Mesenchymal stem cell (in vitro differentiated cells and primary cell): ENCODE results near the gene ATF6.

Source experiments
- DNase-seq: peaks from one replicate; pipeline ENCODE4 v3.0.0-alpha.2; 2013
- H2AFZ ChIP-seq: one replicate; pipeline ENCODE4 v1.6.1; 2013; ENCODE audit warnings: low read depth, mild to moderate bottlenecking, control low read depth, inconsistent platforms, low read length, moderate library complexity
- H2AK5ac ChIP-seq: 2 replicates; pipeline ENCODE4 v1.6.1; 2013; ENCODE audit warnings: low read length, moderate library complexity, mild to moderate bottlenecking, inconsistent platforms; ENCODE audit not compliant: severe bottlenecking
- H2BK120ac ChIP-seq: one replicate; pipeline ENCODE4 v1.6.1; 2013; ENCODE audit warnings: low read depth, mild to moderate bottlenecking, inconsistent platforms, low read length, moderate library complexity
- H2BK12ac ChIP-seq, 2 experiments: one replicate each; pipeline ENCODE4 v1.6.1; 2013; ENCODE audit warnings: inconsistent platforms in 2 of 2, low read length in 2 of 2, mild to moderate bottlenecking in 2 of 2, moderate library complexity in 2 of 2, control low read depth in 1 of 2
- H2BK15ac ChIP-seq: one replicate; pipeline ENCODE4 v1.6.1; 2013; ENCODE audit warnings: mild to moderate bottlenecking, low read depth, inconsistent platforms; ENCODE audit not compliant: poor library complexity, severe bottlenecking
- H2BK5ac ChIP-seq: 2 replicates; pipeline ENCODE4 v1.6.1; 2013; ENCODE audit warnings: low read depth, mild to moderate bottlenecking, low read length, control low read depth, inconsistent platforms; ENCODE audit not compliant: poor library complexity, severe bottlenecking
- H3K14ac ChIP-seq, 2 experiments: one replicate each; pipeline ENCODE4 v1.6.1; 2013; ENCODE audit warnings: inconsistent platforms in 2 of 2, low read length in 2 of 2, control low read depth in 1 of 2, mild to moderate bottlenecking in 1 of 2, moderate library complexity in 1 of 2
- H3K18ac ChIP-seq, 2 experiments: one replicate each; pipeline ENCODE4 v1.6.1; 2013; ENCODE audit warnings: inconsistent platforms in 2 of 2, low read length in 2 of 2, control low read depth in 1 of 2, low read depth in 1 of 2, mild to moderate bottlenecking in 1 of 2
- H3K23ac ChIP-seq, 2 experiments: one replicate each; pipeline ENCODE4 v1.6.1; 2013; ENCODE audit warnings: inconsistent platforms in 2 of 2, low read length in 2 of 2, mild to moderate bottlenecking in 2 of 2, moderate library complexity in 2 of 2, control low read depth in 1 of 2
- H3K27ac ChIP-seq: 2 replicates; pipeline ENCODE4 v1.5.1; 2013; ENCODE audit warnings: mild to moderate bottlenecking, moderate library complexity, low read length, control low read depth, inconsistent platforms; ENCODE audit not compliant: poor library complexity, severe bottlenecking
- H3K27me3 ChIP-seq, 2 experiments: 2 replicates each; pipeline versions ENCODE4 v1.6.1 to v1.7.0; 2013; ENCODE audit warnings: low read length in 2 of 2, mild to moderate bottlenecking in 2 of 2, moderate library complexity in 2 of 2, control low read depth in 1 of 2, inconsistent platforms in 1 of 2; ENCODE audit not compliant: control insufficient read depth in 1 of 2, insufficient read depth in 1 of 2
- H3K36me3 ChIP-seq, 2 experiments: 2 replicates each; pipeline versions ENCODE4 v1.6.1 to v1.7.0; 2013; ENCODE audit warnings: low read length in 2 of 2, control low read depth in 1 of 2, inconsistent platforms in 1 of 2, low read depth in 1 of 2, mild to moderate bottlenecking in 1 of 2; ENCODE audit not compliant: insufficient read depth in 2 of 2, control insufficient read depth in 1 of 2
- H3K4ac ChIP-seq, 2 experiments: one replicate each; pipeline ENCODE4 v1.6.1; 2013; ENCODE audit warnings: inconsistent platforms in 2 of 2, low read length in 2 of 2, mild to moderate bottlenecking in 2 of 2, moderate library complexity in 2 of 2, control low read depth in 1 of 2, low read depth in 1 of 2
- H3K4me1 ChIP-seq: 2 replicates; pipeline ENCODE4 v1.6.1; 2013; ENCODE audit warnings: low read depth, low read length, control low read depth; ENCODE audit not compliant: control insufficient read depth, insufficient read depth
- H3K4me2 ChIP-seq: 2 replicates; pipeline ENCODE4 v1.6.1; 2013; ENCODE audit warnings: low read length, mild to moderate bottlenecking, inconsistent platforms; ENCODE audit not compliant: poor library complexity, severe bottlenecking
- H3K4me3 ChIP-seq, 2 experiments: 2 replicates each; pipeline versions ENCODE4 v1.5.1 to v1.7.0; 2013; ENCODE audit warnings: low read length in 2 of 2, mild to moderate bottlenecking in 2 of 2, control low read depth in 1 of 2, low read depth in 1 of 2; ENCODE audit not compliant: insufficient read depth in 1 of 2
- H3K79me1 ChIP-seq: replicated peaks from 2 replicates; pipeline ENCODE4 v1.6.1; 2013; ENCODE audit warnings: mild to moderate bottlenecking, control low read depth, low read length, inconsistent platforms; ENCODE audit not compliant: poor library complexity, severe bottlenecking
- H3K9ac ChIP-seq: 2 replicates; pipeline ENCODE4 v1.7.0; 2013; ENCODE audit warnings: mild to moderate bottlenecking, low read length, moderate library complexity
- H3K9me3 ChIP-seq: 2 replicates; pipeline ENCODE4 v1.7.0; 2013; ENCODE audit warnings: mild to moderate bottlenecking, low read length; ENCODE audit not compliant: control insufficient read depth
- H4K8ac ChIP-seq: one replicate; pipeline ENCODE4 v1.6.1; 2013; ENCODE audit warnings: inconsistent platforms, mild to moderate bottlenecking, low read length, moderate library complexity
- H4K91ac ChIP-seq: one replicate; pipeline ENCODE4 v1.6.1; 2013; ENCODE audit warnings: mild to moderate bottlenecking, low read length, inconsistent platforms
- WGBS: methylation state at CpG from one replicate; pipeline ENCODE4 v1.1.7; 2013; ENCODE audit warnings: mixed read lengths; 5-methylcytosine and 5-hydroxymethylcytosine counted together

The ATF6 gene

GRCh38 chr1:161993576-161993975 is 227.5 kb downstream of the ATF6 start:
- Histone ChIP-seq H2BK5ac (no peak overlapping the region), H3K4me2 (no peak overlapping the region), H3K4me1 (peaks cover 4% of the 10 kb centered on the region), H2BK15ac (no peak overlapping the region), H3K23ac (no peak overlapping the region), H2AK5ac (no peak overlapping the region), H3K18ac (no peak overlapping the region), H2BK12ac (no peak overlapping the region), H4K8ac (no peak overlapping the region), H3K79me1 (peaks cover 4% of the 10 kb centered on the region), H2BK120ac (no peak overlapping the region), H3K9ac (no peak overlapping the region), H3K4ac (no peak overlapping the region), H3K14ac (no peak overlapping the region), H3K4me3 (no peak overlapping the region), H3K9me3 (peaks cover 11% of the 10 kb centered on the region), H2AFZ (no peak overlapping the region), H3K27ac (no peak overlapping the region), H3K36me3 (peaks cover 40 to 83% of the 10 kb centered on the region in 2 experiments), H4K91ac (no peak overlapping the region), H3K27me3 (no peaks in the 10 kb centered on the region)
- WGBS = 82% methylated on average over 9 of the region's 11 CpGs
- no peak for DNase-seq

- H3K4me2 ChIP-seq = no peak overlapping the region
- no peak overlapping the region for H2AK5ac ChIP-seq
- WGBS = 92% methylated on average over 9 of the region's 9 CpGs
- H3K9me3 ChIP-seq = peaks cover 11% of the 10 kb centered on the region
- no peak overlapping the region for H2AFZ ChIP-seq
- H3K18ac ChIP-seq = no peak overlapping the region
- peaks cover 34 to 85% of the 10 kb centered on the region in 2 experiments for H3K36me3 ChIP-seq
- no peak overlapping the region for H3K4ac ChIP-seq
- H4K8ac ChIP-seq = no peak overlapping the region
- peaks cover 4% of the 10 kb centered on the region for H3K79me1 ChIP-seq
- H2BK12ac ChIP-seq = no peak overlapping the region
- H3K27ac ChIP-seq = no peak overlapping the region
- no peak overlapping the region for H2BK120ac ChIP-seq
- peak overlapping the region; percentile 4 for H3K9ac ChIP-seq
- DNase-seq = no peak
- peaks cover 6% of the 10 kb centered on the region for H3K4me1 ChIP-seq
- H3K14ac ChIP-seq = no peak overlapping the region
- H3K4me3 ChIP-seq = peak overlapping the region in 1 of 2 experiments; percentile 38
- H4K91ac ChIP-seq = no peak overlapping the region
- no peak overlapping the region for H2BK15ac ChIP-seq
- no peak overlapping the region for H2BK5ac ChIP-seq
- H3K27me3 ChIP-seq = no peaks in the 10 kb centered on the region
- H3K23ac ChIP-seq = no peak overlapping the region
Measured at GRCh38 chr1:161994175-161994668, 228.1 kb downstream of the ATF6 start.

- Histone ChIP-seq H4K91ac (no peak overlapping the region), H3K9ac (no peak overlapping the region), H3K23ac (no peak overlapping the region), H2BK15ac (no peak overlapping the region), H3K27ac (no peak overlapping the region), H3K4me3 (no peak overlapping the region), H3K14ac (no peak overlapping the region), H3K27me3 (no peaks in the 10 kb centered on the region), H2BK12ac (no peak overlapping the region), H3K4me2 (no peak overlapping the region), H2AFZ (no peak overlapping the region), H3K18ac (no peak overlapping the region), H3K36me3 (peaks cover 54 to 87% of the 10 kb centered on the region in 2 experiments), H2AK5ac (no peak overlapping the region), H3K79me1 (peaks cover 4% of the 10 kb centered on the region), H3K9me3 (peaks cover 5% of the 10 kb centered on the region), H4K8ac (no peak overlapping the region), H3K4ac (no peak overlapping the region), H2BK120ac (no peak overlapping the region), H2BK5ac (no peak overlapping the region), H3K4me1 (peaks cover 8% of the 10 kb centered on the region)
- 85% methylated on average over 1 of the region's 1 CpG for WGBS
- no peak for DNase-seq
Measured at GRCh38 chr1:161997152-161997551, 231.0 kb downstream of the ATF6 start.

- H3K4ac ChIP-seq = no peak overlapping the region
- H3K79me1 ChIP-seq = peaks cover 2% of the 10 kb centered on the region
Measured at GRCh38 chr1:161998811-161999210, 232.7 kb downstream of the ATF6 start.

More at GRCh38 chr1:161998811-161999210, 232.7 kb downstream of the ATF6 start:
- H2BK120ac ChIP-seq = no peak overlapping the region
- no peaks in the 10 kb centered on the region for H3K27me3 ChIP-seq
- H3K9ac ChIP-seq = no peak overlapping the region
- WGBS = 94% methylated on average over 5 of the region's 5 CpGs
- no peak overlapping the region for H3K4me2 ChIP-seq
- H2BK12ac ChIP-seq = no peak overlapping the region
- peaks cover 21% of the 10 kb centered on the region for H3K4me1 ChIP-seq
- H3K9me3 ChIP-seq = no peaks in the 10 kb centered on the region
- no peak overlapping the region for H3K18ac ChIP-seq
- no peak overlapping the region for H3K23ac ChIP-seq
- H4K8ac ChIP-seq = no peak overlapping the region
- no peak overlapping the region for H3K27ac ChIP-seq
- H2BK5ac ChIP-seq = no peak overlapping the region
- H2AFZ ChIP-seq = no peak overlapping the region
- H3K4me3 ChIP-seq = no peak overlapping the region
- no peak overlapping the region for H3K14ac ChIP-seq
- H3K36me3 ChIP-seq = peaks cover 46 to 72% of the 10 kb centered on the region in 2 experiments
- H2BK15ac ChIP-seq = no peak overlapping the region
- no peak overlapping the region for H2AK5ac ChIP-seq
- no peak overlapping the region for H4K91ac ChIP-seq
- DNase-seq = no peak
